ENCODE measurements around the gene PDE4B. TPM values are rescaled to one million over a fixed set of nuclear protein-coding genes. Genes with fewer than 3 reads are reported as not detected.

PDE4B gene
- total RNA-seq, 1 donor from 2014 or later = 76.5 TPM

GRCh38 chr1:66355756-66356155 lies 563.1 kb downstream of the PDE4B start:
- no peak for DNase-seq (ENCODE audit: low read depth in 2 of 2)

GRCh38 chr1:66356605-66357004 lies 563.9 kb downstream of the PDE4B start:
- no peak for DNase-seq (ENCODE audit: low read depth in 2 of 2)

GRCh38 chr1:66357021-66357420 lies 564.3 kb downstream of the PDE4B start:
- DNase-seq (ENCODE audit: low read depth in 2 of 2) = no peak

- DNase-seq (ENCODE audit: low read depth in 2 of 2) = no peak
These were observed 564.9 kb downstream of the PDE4B start for GRCh38 chr1:66357478-66358197.

GRCh38 chr1:66359269-66359668 lies 566.6 kb downstream of the PDE4B start:
- DNase-seq (ENCODE audit: low read depth in 2 of 2) = no peak

GRCh38 chr1:66359815-66360214 lies 567.1 kb downstream of the PDE4B start:
- DNase-seq (ENCODE audit: low read depth in 2 of 2) = no peak

- no peak for DNase-seq (ENCODE audit: low read depth in 2 of 2)
These were observed 567.6 kb downstream of the PDE4B start for GRCh38 chr1:66360285-66360724.

GRCh38 chr1:66364578-66365391 lies 572.1 kb downstream of the PDE4B start:
- no peak for DNase-seq (ENCODE audit: low read depth in 2 of 2)

- no peak for DNase-seq (ENCODE audit: low read depth in 2 of 2)
These were observed 572.9 kb downstream of the PDE4B start for GRCh38 chr1:66365635-66366034.

- DNase-seq (ENCODE audit: low read depth in 2 of 2) = no peak
These were observed 573.9 kb downstream of the PDE4B start for GRCh38 chr1:66366634-66367033.

- DNase-seq (ENCODE audit: low read depth in 2 of 2) = no peak
These were observed 574.7 kb downstream of the PDE4B start for GRCh38 chr1:66367369-66367768.

GRCh38 chr1:66368261-66368660 lies 575.6 kb downstream of the PDE4B start:
- DNase-seq (ENCODE audit: low read depth in 2 of 2) = no peak

- peak in 1 of 2 donors; percentile 82 for DNase-seq (ENCODE audit: low read depth in 2 of 2)
These were observed 577.8 kb downstream of the PDE4B start for GRCh38 chr1:66370462-66370971.

- peak; percentile 88 to 98 for DNase-seq (ENCODE audit: low read depth in 2 of 2)
These were observed 578.7 kb downstream of the PDE4B start for GRCh38 chr1:66371233-66372005.

GRCh38 chr1:66372522-66373101 lies 579.9 kb downstream of the PDE4B start:
- DNase-seq (ENCODE audit: low read depth in 2 of 2) = no peak

- DNase-seq (ENCODE audit: low read depth in 2 of 2) = no peak
These were observed 580.5 kb downstream of the PDE4B start for GRCh38 chr1:66373157-66373591.

GRCh38 chr1:66374148-66374547 lies 581.5 kb downstream of the PDE4B start:
- DNase-seq (ENCODE audit: low read depth in 2 of 2) = no peak

- DNase-seq (ENCODE audit: low read depth in 2 of 2) = peak in 1 of 2 donors; percentile 46
These were observed 581.9 kb downstream of the PDE4B start for GRCh38 chr1:66374561-66375111.

GRCh38 chr1:66375125-66375524 lies 582.4 kb downstream of the PDE4B start:
- DNase-seq (ENCODE audit: low read depth in 2 of 2) = no peak

GRCh38 chr1:66380452-66381212 lies 587.9 kb downstream of the PDE4B start:
- no peak for DNase-seq (ENCODE audit: low read depth in 2 of 2)
